GM18502 (cell line): Measurements from ENCODE around the gene RDH13.
A peak's percentile ranks its signal among the peaks of the same experiment; 100 is the strongest.

Experiments
- ATAC-seq: cut with Tn5 transposase; IDR thresholded peaks from one replicate; pipeline ENCODE4 v1.9.1; 2021; ENCODE audit warnings: mild to moderate bottlenecking; ENCODE audit not compliant: unreplicated experiment, poor library complexity

Gene RDH13

DNA sequence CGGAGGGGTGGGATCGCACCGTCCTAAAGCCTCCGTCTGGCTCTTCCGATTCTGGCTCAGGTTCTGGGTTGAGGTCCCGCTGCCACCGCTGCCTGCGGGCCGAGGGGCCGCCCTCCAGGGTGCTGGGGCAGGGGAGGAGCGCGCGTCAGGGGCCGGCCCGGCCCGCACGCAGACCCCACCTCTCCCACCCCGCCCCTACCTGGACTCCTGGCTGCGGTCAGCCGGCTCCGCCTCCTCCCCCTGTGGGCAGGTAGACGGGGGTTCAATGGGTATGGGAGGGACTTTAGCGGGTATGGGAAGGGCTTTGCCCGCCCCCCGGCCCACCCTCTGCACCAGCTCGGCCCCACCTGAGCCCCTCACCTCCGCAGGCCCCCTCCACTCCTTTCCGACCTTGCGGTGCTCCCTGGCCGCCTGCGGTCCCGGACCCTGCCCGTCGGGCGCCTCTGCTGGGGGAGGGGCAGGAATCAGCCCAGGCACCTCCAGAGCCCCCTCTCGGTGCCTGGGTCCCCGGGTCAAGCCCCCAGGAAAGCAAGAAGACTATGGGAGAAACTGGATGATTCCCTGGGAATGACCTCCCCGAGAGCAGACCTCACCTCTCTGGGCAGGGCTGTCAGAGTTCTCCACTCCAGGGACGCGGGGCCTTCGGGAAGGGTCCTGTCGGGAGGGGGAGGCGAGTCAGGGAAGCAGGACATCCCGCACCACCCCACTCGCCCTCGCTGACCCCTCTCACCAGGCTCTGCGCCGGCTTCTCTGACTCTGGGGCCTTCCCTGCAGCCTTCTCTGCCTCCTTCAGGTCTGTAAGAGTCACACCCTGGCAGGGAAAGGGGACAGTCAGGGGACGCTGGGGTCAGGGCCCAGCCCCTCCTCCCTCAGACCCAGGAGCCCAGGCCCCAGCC, 29.7 kb upstream of the RDH13 start:
- no peak for ATAC-seq

DNA sequence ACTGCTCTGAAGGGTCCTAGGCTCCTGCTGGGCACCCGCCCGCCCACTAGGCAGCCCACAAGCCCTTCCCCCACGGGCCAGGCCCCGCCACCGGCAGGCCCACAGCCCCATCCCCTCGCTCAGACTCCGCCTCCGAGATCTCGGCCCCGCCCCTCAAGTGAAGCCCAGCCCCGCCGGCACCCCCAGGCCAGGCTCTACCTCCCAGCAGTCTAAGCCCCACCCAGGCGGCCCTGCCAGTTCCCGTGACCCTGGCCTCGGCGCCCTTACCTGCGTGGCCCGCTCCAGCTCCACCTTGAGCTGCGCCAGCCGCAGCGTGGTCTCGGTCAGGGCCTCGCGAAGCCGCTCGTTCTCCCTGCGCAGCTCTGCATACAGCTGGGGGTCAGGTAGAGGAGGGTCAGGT, 29.0 kb upstream of the RDH13 start:
- ATAC-seq = no peak

DNA sequence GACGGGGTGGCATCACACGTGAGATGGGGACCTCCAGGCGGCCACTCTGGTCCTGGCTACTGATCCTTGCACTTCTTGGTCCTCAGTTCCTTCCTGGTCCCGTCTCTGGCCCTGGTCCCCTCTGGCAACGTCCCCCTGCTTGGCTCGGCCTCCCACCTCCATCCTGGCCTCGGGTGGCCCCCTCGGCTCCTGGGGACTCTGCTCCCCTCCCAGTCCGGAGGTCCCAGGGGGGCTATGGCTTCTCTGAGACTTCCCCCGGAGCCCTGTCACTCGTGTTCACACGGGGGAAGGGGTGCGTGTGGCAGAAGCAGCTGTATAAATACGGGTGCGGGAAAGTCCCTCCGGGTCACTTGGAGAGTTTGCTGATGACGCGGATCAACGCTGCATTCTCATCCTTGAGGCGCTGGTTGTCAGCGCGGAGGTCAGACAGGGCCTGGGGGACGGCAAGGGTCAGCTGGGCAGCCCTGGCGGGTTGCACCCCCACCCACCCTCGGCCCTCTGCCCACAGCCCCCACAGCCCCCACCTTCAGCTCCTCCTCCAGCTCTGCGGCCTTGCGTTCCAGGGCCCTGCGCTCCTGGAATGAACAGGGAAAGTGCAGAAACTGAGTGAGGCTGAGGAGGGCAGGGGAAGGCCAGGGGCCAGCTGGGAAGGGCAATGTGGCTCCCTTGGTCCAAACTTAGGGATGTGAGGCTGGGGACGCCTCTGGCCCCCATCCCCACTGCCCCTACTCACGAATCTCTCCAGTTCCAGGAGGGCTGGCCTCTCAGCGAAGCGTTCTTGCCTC, 28.4 kb upstream of the RDH13 start:
- no peak for ATAC-seq

DNA sequence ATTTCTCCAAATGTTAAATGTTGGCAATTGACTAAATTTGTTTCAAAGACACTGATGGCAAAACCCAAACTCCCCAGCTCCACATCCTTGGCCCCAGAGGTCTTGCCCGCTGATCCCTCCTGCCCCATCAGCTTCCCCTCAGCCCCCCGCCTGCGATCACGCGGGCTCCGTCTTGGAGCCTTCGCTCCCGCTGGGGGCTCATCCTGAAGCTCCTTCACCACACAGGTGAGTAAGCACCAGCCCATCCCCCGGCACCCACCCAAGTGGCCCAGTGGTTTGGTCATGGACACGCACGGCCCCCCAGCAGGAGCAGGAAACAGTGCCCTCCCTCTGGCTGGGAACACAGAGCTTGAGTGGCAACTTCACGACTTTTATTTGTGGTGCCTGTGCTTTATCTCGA, 27.6 kb upstream of the RDH13 start:
- no peak for ATAC-seq

DNA sequence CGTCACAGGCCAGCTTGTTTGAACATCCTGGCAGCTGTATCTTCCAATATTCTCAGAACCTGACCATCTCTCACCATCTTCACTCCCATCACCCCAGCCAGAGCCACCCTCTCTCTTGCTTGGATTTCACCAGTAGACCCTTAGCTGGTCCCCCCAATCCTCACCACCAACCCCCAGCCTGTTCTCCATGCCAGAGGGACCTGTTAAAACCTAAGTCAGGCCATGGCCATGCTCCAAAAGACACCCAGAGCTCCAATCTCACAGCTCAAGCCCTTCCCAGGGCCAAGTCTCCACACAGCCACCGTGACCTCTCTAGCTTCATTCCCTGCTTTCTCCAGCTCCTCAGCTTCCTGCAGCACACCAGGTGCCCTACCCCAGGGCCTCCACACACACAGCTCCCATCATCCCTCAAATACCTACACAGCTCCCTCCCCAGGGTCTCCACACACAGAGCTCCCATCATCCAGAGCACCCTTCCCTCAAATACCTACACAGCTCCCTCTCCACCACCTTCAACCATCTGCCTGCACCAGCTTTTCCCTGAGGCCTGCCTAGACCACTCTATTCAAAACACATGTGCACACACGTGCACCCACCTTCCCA, 26.5 kb upstream of the RDH13 start:
- ATAC-seq = no peak

DNA sequence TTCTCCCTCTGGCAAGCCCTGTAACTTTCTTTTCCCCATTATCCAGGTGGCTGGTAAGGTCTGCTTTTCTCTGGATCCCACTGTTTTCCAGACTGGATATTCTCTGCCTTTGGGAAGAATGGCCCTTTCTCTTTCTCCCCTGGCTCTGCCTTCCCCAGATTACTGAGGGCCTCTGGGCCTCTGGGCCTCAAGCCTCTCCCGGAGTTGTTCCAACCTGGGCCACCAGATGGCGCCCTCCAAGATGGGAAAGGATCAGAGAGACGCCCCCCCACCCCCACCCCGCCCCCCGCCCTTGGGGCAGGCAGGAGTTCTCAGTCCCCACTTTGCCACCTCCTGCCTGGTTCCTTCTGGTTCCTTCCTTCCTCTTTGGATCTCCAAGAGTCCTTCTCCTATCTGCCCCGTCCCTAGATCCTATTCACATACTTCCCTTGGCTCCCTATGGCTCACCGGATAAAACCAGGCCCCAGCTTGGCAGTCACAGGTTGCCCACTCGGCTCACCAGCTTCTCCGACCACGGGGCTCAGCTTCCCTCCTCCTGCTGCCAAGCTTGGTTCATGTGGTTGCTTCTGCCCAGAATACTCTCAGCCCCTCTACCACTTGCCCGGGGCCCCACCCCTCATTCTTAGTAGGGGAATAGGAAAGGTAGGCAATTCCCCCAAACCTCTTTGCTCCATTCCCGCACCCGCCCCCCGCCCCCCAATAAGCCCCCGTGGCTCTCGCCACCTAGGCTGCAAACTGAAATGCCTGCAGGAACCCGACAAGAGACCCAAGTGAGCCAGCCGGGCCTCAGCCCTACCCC, 25.8 kb upstream of the RDH13 start:
- no peak for ATAC-seq

DNA sequence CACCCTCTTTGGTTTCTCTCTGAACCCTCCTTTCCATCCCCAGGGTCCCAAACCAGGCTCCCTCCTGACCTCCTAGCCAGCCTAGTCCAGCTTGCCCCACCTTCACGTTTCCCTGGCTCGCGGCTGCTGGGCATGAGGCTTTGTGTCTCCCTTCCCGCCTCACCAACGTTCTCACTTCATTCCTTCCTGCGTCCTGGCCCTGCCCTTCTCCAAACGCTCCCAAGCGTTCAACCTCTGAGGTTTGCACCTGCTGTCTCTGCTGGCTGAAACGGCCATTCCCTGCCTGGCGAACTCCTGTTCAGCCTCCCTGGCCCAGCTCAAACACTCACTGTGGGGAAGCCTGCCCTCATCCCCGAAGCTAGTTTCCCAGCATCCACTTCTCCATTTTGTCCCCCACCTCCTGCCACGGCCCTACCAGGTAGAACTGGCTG, 25.1 kb upstream of the RDH13 start:
- ATAC-seq = no peak

DNA sequence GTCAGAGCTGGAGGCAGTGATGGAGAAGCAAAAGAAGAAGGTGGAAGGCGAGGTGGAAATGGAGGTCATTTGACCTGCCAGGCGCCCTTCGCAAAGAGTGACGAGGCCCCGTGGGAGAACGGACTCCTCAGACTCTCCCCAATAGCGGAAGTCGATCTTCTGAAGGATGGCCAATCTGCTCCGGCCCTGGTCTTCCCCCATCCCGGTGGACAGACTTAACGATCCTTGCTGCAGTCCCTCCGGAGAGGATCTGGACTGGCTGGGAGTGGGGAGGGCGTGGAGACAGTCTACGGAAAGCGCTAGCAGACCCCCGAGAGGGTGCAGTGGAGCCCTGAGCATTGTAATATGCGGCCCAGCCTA, 24.6 kb upstream of the RDH13 start:
- no peak for ATAC-seq

DNA sequence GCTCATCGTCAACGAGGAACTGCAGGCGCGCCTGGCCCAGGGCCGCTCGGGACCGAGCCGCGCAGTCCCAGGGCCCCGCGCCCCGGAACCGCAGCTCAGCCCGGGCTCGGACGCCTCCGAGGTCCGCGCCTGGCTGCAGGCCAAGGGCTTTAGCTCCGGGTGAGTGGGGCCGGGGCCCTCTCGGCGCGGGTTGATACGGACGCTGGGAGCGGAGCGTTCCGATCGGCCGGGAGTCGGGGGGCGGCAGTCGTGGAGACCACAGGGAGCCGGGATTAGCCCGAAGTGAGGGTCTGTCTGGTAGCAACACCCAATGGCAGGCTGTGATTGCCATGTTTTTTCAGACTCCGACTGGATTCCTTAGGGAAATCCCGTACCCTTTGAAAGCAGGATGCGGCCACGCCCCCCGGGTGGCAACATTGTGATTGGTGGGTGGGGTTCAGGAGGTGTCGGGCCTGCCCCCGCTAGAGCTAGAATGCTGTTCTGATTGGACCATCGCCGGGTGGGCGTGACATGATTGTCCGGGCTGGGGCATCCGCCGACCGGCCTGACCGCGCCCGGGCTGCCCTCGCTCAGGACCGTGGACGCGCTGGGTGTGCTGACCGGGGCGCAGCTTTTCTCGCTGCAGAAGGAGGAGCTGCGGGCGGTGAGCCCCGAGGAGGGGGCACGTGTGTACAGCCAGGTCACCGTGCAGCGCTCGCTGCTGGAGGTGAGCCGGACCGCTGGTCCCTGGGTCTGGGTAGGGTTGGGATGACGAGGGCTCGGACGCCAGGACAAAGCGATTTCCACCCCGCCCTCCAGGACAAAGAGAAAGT, 24.0 kb upstream of the RDH13 start:
- peak; percentile 57 for ATAC-seq

DNA sequence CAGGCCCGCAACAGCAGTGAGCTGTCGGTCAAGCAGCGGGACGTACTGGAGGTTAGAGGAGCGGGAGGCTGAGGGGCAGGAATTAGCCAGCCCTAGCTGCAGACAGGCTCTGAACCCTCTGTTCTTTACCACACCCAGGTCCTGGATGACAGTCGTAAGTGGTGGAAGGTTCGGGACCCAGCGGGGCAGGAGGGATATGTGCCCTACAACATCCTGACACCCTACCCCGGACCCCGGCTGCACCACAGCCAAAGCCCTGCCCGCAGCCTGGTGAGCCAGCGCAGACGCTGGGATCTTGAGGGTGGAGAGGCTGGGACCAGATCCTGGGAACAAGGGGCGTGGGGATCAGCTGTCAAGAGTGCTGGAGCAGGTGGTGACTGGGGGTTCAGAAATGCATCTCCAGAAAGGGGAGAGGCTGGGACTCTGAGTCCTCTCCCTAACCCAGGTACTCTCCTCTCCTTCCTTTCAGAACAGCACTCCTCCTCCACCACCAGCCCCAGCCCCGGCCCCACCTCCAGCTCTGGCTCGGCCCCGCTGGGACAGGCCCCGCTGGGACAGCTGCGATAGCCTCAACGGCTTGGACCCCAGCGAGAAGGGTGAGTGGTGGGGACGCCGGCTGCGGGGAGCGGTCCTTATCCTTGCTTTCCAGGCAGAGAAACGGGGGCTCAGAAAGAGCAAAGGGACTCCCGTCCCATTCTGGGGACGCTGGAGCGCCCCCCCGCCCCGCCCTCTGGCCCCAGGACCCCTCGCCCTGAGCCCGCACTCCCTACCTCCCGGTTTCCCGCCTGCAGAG, 23.2 kb upstream of the RDH13 start:
- no peak for ATAC-seq

DNA sequence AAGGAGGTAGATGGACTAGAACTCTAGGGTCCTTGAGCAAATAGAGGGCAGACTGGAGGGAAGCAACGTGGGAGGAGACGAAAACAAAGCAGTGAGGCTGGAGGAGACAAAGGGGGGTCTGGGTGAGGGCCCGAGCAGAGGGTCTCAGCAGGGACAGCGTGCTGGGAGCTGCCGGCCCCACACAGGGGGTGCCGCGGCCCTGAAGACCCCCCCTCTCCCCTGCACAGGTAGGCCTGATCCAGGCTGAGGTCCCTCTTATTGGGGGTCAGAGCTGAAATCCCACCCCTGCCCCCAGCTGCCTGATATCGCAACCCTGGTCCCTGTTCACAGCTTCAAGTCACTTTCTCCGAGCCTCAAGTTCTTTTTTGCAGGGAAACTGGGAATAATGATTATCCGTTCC, 21.5 kb upstream of the RDH13 start:
- no peak for ATAC-seq

DNA sequence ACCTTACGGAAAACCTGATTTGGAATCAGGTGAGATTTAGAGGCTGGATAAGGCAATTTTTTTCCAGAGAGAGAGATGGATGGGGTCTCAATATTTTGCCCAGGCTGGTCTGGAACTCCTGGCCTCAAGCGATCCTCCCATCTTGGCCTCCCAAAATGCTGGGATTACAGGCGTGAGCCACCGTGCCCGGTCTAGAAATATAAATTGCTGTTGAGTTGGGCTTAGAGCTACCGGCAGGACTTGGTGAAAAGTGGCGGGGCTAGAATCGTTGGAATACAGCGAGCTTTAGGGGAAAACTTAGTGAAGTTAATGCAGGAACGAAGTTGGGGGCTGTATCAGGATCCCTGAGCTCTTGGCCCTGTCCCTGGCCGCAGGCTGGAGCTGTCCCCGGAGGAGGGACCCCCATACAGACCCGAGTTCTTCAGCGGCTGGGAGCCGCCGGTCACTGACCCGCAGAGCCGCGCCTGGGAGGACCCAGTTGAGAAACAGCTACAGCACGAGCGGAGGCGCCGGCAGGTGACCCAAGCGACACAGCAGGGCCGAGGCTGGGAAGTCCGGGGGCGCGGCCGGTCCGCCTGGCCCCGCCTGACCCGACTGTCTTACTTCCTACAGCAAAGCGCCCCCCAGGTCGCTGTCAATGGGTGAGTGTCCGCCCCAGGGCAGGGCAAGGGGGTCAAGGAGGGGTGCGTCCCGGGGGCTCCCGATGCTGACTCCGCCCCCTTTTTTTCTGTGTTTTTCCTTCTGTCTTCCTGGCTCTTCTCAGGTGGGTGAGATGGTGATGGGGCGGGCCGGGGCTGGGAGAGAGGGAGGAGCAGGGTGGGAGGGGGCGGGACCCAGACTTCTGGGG, 20.3 kb upstream of the RDH13 start:
- no peak for ATAC-seq

DNA sequence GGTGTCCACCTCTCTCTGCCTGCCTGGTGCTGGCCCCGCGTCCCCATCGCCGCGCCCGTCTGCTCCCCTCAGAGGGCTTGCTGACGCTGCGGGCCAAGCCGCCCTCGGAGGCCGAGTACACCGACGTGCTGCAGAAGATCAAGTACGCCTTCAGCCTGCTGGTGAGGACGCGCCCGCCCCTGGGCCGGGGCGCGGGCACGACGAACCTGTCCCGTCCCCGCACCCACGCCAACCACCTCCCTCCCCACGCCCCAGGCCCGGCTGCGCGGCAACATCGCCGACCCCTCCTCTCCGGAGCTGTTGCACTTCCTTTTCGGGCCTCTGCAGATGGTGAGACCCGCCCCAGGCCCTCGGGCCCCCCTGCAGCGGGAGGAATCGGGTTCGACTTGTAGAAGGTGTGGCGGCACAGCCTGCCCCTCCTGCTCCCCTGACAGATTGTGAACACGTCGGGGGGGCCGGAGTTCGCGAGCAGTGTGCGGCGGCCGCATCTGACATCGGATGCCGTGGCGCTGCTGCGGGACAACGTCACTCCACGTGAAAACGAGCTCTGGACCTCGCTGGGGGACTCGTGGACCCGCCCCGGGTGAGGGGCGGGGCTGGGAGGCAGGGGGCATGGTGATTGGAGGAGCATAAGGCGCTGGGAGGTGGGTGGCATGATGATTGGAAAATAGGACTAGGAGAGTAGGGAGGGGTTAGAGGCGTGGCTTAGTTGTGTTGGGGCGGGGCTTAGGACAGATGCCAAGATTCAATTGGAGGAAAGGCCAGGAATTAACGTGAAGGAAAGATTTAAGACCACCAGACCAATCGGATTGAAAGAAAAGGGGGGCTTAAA, 19.3 kb upstream of the RDH13 start:
- no peak for ATAC-seq

DNA sequence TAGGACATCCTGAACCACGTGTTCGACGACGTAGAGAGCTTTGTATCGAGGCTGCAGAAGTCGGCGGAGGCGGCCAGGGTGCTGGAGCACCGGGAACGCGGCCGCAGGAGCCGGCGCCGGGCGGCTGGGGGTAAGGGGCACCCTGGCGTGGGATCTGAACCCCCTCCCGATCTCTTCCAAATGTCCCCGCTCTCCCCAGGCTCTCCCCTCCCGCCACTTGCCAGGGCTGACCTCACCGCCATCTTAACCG, 18.7 kb upstream of the RDH13 start:
- ATAC-seq = no peak

DNA sequence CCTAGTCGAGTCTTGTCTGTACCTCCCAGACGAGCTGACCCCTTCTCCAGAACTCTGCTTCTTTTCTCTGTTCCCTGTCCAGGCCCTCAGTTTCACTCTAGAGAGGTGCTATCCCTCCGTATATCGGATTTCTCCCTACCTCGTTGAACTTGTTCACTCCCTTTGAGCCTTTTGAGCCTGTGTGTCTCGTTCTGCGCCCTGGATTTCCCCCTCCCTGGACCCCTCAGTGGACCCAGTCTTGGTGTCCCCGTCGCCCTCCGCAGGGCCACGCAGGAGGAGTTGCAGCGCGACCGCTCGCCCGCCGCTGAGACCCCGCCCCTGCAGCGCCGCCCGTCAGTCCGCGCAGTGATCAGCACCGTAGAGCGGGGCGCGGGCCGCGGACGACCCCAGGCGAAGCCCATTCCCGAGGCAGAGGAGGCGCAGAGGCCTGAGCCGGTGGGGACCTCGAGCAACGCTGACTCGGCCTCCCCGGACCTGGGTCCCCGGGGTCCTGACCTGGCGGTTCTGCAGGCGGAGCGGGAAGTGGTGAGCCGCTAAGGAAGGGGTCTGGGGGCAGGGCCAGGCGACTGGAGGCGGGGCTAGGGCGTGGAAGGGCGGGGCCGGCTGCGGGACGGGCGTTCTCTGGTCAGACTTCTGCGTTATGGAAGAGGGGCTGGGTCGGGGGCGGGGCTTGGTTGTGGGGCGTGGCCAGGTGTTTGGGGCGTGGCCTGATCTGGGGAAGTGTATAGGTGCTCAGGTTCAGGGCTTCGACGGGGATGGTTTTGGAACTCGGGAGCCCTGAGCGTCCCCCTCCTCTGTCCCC, 18.2 kb upstream of the RDH13 start:
- ATAC-seq = peak; percentile 74

DNA sequence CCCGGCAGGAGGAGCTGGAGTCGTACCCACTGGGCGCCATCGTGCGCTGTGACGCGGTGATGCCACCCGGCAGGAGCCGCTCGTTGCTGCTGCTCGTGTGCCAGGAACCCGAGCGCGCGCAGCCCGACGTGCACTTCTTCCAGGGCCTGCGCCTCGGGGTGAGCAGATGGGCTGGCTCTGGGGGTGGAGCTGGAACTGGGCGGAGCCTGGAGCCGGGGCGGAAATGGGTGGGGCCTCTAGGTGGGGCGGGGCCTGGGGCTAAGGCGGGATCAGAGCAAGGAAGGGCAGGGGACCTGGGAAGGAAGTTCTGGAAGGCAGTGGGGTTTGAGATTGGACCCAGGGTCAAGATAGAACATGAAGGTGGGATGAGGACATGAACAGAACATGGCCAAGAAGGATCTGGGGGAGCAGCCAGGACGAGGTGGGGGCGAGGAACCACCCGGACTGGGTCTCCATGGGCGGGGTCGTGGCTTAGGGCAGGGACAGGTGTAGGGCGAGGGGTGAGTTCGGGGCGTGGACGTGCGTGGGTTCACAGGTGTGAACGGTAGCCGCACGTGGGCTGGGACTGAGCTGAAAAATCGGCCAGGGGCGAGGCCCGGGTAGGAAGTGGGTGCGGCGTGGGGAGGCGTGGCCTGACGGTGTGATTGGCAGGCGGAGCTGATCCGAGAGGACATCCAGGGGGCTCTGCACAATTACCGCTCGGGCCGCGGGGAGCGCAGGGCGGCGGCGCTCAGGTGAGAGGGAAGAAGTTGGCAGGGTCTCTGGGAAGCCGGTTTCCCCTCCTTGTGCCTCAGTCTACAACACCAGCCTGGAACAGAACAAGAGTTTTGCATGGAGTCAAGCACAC, 17.4 kb upstream of the RDH13 start:
- peak; percentile 59 for ATAC-seq
